SU-DHL-6 (cell line): Measurements from ENCODE around the gene PTP4A1.
"Not testable (repeated sequence)": the region's sequence is repeated elsewhere in the genome, so short reads cannot be mapped to it uniquely, and the experiment has no call there.

ENCODE experiments used
- H2AFZ ChIP-seq: fragments of 200-600 bp; sonication (generic); 2 replicates; pipeline ENCODE4 v1.6.1; 2014; ENCODE audit warnings: low read depth, mild to moderate bottlenecking, moderate library complexity, mixed read lengths, antibody characterized with exemption, low read length; ENCODE audit not compliant: severe bottlenecking
- H3F3A ChIP-seq: fragments of 200-600 bp; shearing (Covaris generic); 2 replicates; pipeline ENCODE4 v1.6.0; 2016; ENCODE audit warnings: antibody characterized with exemption, mild to moderate bottlenecking; ENCODE audit not compliant: insufficient read depth
- H3K27ac ChIP-seq: fragments of 200-600 bp; sonication (generic); 2 replicates; pipeline ENCODE4 v1.5.1; 2016; ENCODE audit warnings: low read depth, mild to moderate bottlenecking, low read length, moderate library complexity, mixed read lengths
- H3K27me3 ChIP-seq: fragments of 200-600 bp; sonication (generic), shearing (Covaris generic); 2 replicates; pipeline ENCODE4 v1.6.0; 2014; ENCODE audit warnings: mild to moderate bottlenecking, low read length
- H3K36me3 ChIP-seq: fragments of 200-600 bp; sonication (generic); 2 replicates; pipeline ENCODE4 v1.6.1; 2014; ENCODE audit warnings: mild to moderate bottlenecking, low read length, mixed read lengths
- H3K4me2 ChIP-seq: fragments of 300-600, 200-600 bp; shearing (Covaris generic), sonication (generic); 2 replicates; pipeline ENCODE4 v1.6.0; 2014; ENCODE audit warnings: low read length, low read depth, mild to moderate bottlenecking; ENCODE audit not compliant: poor library complexity, severe bottlenecking
- H3K4me3 ChIP-seq: fragments of 200-600 bp; sonication (generic); 2 replicates; pipeline ENCODE4 v1.5.1; 2014; ENCODE audit warnings: antibody characterized with exemption, low read length, mild to moderate bottlenecking, mixed read lengths; ENCODE audit not compliant: insufficient read depth, poor library complexity, severe bottlenecking
- H3K79me2 ChIP-seq: fragments of 200-600 bp; sonication (generic); 2 replicates; pipeline ENCODE4 v1.6.1; 2014; ENCODE audit warnings: mild to moderate bottlenecking, low read length, moderate library complexity; ENCODE audit not compliant: insufficient read depth
- H3K9ac ChIP-seq: fragments of 200-600 bp; sonication (generic); 2 replicates; pipeline ENCODE4 v1.7.0; 2014; ENCODE audit warnings: mild to moderate bottlenecking, low read length
- H3K9me2 ChIP-seq: fragments of 200-600 bp; sonication (generic); replicated peaks from 2 replicates; pipeline ENCODE4 v1.6.1; 2014; ENCODE audit warnings: low read length; ENCODE audit not compliant: insufficient read depth
- H3K9me3 ChIP-seq: fragments of 200-600 bp; sonication (generic); 2 replicates; pipeline ENCODE4 v1.6.1; 2014; ENCODE audit warnings: low read length, mixed read lengths; ENCODE audit not compliant: insufficient read depth
- H4K20me1 ChIP-seq: fragments of 200-600 bp; sonication (generic); 2 replicates; pipeline ENCODE4 v1.6.1; 2014; ENCODE audit warnings: low read depth, mild to moderate bottlenecking, antibody characterized with exemption, low read length, moderate library complexity, mixed read lengths
- EZH2phosphoT487 ChIP-seq: fragments of 200-600 bp; sonication (generic), shearing (Covaris generic); conservative IDR thresholded peaks from 2 replicates; pipeline ENCODE4 v1.6.1; 2018; ENCODE audit warnings: mild to moderate bottlenecking, antibody characterized with exemption, low read length, moderate library complexity, mixed read lengths
- TF ChIP-seq, protein P1 (sequence below): fragments of 200-600 bp; sonication (generic); IDR thresholded peaks from one replicate; pipeline ENCODE4 v1.5.1; 2017; ENCODE audit warnings: antibody characterized with exemption, mild to moderate bottlenecking, low read length, moderate library complexity; ENCODE audit not compliant: insufficient read depth, poor library complexity, severe bottlenecking

Gene PTP4A1

DNA sequence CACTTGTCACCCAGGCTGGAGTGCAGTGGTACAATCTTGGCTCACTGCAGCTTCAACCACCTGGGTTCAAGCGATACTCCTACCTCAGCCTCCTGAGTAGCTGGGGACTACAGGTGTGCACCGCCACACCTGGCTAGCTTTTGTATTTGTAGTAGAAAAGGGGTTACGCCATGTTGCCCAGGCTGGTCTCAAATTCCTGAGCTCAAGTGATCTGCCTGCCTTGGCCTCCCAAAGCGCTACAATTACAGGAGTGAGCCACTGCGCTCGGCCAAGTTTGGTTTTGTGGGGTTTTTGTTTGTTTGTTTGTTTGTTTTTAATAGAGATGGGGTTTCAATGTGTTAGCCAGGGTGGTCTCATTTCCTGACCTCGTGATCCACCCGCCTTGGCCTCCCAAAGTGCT is 12.3 kb downstream of the PTP4A1 start:
- peaks cover 10% of the 10 kb centered on the region for H4K20me1 ChIP-seq

DNA sequence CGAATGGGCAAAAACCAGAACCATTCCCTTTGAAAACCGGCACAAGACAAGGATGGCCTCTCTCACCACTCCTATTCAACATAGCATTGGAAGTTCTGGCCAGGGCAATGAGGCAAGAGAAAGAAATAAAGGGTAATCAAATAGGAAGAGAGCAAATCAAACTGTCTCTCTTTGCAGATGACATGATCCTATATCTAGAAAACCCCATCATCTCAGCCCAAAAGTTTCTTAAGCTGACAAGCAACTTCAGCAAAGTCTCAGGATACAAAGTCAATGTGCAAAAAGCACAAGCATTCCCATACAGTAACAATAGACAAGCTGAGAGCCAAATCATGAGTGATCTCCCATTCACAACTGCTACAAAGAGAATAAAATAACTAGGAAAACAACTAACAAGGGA is 13.4 kb downstream of the PTP4A1 start:
- not testable (repeated sequence) for H3K27ac ChIP-seq, H3K79me2 ChIP-seq
- peaks cover 23% of the 10 kb centered on the region; the same call in 1 of the 2 replicates for H3F3A ChIP-seq

More for the DNA sequence above, 12.3 kb downstream of the PTP4A1 start:
- Histone ChIP-seq H3K9me3 (no peaks in the 10 kb centered on the region), H3K27ac (no peak overlapping the region), H3K79me2 (no peaks in the 10 kb centered on the region), H3K27me3 (no peaks in the 10 kb centered on the region), H3K4me2 (no peak overlapping the region), H3K4me3 (no peak overlapping the region), H3F3A (peaks cover 23% of the 10 kb centered on the region; the same call in 1 of the 2 replicates), H2AFZ (no peak overlapping the region), H3K9ac (no peak overlapping the region), H3K9me2 (no peaks in the 10 kb centered on the region), H3K36me3 (peaks cover 30% of the 10 kb centered on the region)
- TF ChIP-seq EZH2phosphoT487: no peak
- TF ChIP-seq, protein P1, sequence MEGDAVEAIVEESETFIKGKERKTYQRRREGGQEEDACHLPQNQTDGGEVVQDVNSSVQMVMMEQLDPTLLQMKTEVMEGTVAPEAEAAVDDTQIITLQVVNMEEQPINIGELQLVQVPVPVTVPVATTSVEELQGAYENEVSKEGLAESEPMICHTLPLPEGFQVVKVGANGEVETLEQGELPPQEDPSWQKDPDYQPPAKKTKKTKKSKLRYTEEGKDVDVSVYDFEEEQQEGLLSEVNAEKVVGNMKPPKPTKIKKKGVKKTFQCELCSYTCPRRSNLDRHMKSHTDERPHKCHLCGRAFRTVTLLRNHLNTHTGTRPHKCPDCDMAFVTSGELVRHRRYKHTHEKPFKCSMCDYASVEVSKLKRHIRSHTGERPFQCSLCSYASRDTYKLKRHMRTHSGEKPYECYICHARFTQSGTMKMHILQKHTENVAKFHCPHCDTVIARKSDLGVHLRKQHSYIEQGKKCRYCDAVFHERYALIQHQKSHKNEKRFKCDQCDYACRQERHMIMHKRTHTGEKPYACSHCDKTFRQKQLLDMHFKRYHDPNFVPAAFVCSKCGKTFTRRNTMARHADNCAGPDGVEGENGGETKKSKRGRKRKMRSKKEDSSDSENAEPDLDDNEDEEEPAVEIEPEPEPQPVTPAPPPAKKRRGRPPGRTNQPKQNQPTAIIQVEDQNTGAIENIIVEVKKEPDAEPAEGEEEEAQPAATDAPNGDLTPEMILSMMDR: no peak

DNA sequence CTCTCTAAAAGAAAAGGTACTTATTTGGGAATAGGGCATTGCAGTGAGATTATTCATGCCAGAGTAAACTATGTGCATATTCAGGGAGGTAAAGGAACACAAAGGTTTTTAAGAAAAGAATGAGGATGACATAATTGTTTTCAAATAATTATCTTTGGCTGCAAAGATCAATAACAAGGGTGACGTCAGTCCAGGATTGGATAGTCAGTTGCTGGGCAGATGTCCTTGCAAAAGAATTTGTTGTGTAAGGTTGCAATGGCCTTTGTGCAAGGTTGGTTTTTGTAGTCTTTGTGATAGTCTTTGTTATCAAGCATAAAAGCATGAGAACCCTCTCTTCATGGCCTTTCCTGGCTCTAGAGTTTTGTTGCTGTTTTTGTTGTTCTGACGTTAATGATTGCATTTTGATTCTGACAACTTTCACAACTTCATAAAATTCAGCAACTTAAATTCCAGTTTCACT is 17.7 kb downstream of the PTP4A1 start:
- H3K4me2 ChIP-seq: no peak overlapping the region
- H3K9me3 ChIP-seq: no peaks in the 10 kb centered on the region
- TF ChIP-seq EZH2phosphoT487: no peak
- TF ChIP-seq, protein P1: no peak
- H3F3A ChIP-seq: no peaks in the 10 kb centered on the region
- H3K9ac ChIP-seq: no peak overlapping the region
- H4K20me1 ChIP-seq: no peaks in the 10 kb centered on the region
- H2AFZ ChIP-seq: no peak overlapping the region
- no peaks in the 10 kb centered on the region for H3K27me3 ChIP-seq
- H3K9me2 ChIP-seq: no peaks in the 10 kb centered on the region
- H3K36me3 ChIP-seq: no peaks in the 10 kb centered on the region
- no peaks in the 10 kb centered on the region for H3K79me2 ChIP-seq
- H3K4me3 ChIP-seq: no peak overlapping the region
- H3K27ac ChIP-seq: no peak overlapping the region

More for the DNA sequence above, 13.4 kb downstream of the PTP4A1 start:
- not testable (repeated sequence) for H3K27me3 ChIP-seq, H3K4me2 ChIP-seq, H2AFZ ChIP-seq, H3K9me3 ChIP-seq, H4K20me1 ChIP-seq, H3K9ac ChIP-seq, H3K9me2 ChIP-seq, H3K4me3 ChIP-seq
- H3K36me3 ChIP-seq: peaks cover 19% of the 10 kb centered on the region

GRCh38 chr6:63592886-63593285 is 20.6 kb downstream of the PTP4A1 start:
- no peaks in the 10 kb centered on the region for H3F3A ChIP-seq
- H3K36me3 ChIP-seq: no peaks in the 10 kb centered on the region
- H3K4me3 ChIP-seq: no peak overlapping the region
- no peaks in the 10 kb centered on the region for H3K79me2 ChIP-seq
- no peak overlapping the region for H2AFZ ChIP-seq
- no peaks in the 10 kb centered on the region for H3K9me3 ChIP-seq
- H3K4me2 ChIP-seq: no peak overlapping the region
- H3K27me3 ChIP-seq: no peaks in the 10 kb centered on the region
- H4K20me1 ChIP-seq: no peaks in the 10 kb centered on the region
- no peak overlapping the region for H3K9ac ChIP-seq
- no peak for TF ChIP-seq EZH2phosphoT487
- TF ChIP-seq, protein P1: no peak
- H3K27ac ChIP-seq: no peak overlapping the region
- no peaks in the 10 kb centered on the region for H3K9me2 ChIP-seq
